ENCODE data around the gene KLHL12. TPM values are rescaled to one million over a fixed set of nuclear protein-coding genes. Genes with fewer than 3 reads are reported as not detected.

The KLHL12 gene
- total RNA-seq, 6 experiments from 2014 or later = 10.7 to 13.0 (median 12.3) TPM

DNA sequence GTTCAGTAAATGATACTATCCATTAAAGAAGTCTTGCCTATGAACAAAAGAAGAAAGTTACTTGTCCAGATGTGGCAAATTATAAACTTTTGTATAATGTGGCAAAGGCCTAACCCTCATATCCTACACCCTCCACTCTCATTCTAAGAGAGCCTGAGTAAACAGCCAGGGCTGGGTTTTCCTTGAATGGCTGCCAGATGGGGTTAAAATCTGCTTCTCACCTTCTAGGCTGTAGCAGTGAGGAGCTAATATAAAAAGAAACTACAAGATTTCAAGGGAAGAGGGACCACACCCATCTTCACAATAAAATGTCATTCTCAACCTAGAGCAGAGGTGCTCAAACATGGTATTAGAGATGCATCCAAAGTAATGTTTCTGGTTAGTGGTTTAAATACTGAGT lies 47.0 kb downstream of the KLHL12 start:
- Histone ChIP-seq H3K9me3 (no peaks in the 10 kb centered on the region), H3K36me3 (peaks cover 0 to 11% (median 8%) of the 10 kb centered on the region in 4 donors), H3K4me1 (no peaks in the 10 kb centered on the region), H3K4me3 (no peak overlapping the region), H3K27ac (no peak overlapping the region), H3K27me3 (no peaks in the 10 kb centered on the region)
- TF ChIP-seq, protein P1, sequence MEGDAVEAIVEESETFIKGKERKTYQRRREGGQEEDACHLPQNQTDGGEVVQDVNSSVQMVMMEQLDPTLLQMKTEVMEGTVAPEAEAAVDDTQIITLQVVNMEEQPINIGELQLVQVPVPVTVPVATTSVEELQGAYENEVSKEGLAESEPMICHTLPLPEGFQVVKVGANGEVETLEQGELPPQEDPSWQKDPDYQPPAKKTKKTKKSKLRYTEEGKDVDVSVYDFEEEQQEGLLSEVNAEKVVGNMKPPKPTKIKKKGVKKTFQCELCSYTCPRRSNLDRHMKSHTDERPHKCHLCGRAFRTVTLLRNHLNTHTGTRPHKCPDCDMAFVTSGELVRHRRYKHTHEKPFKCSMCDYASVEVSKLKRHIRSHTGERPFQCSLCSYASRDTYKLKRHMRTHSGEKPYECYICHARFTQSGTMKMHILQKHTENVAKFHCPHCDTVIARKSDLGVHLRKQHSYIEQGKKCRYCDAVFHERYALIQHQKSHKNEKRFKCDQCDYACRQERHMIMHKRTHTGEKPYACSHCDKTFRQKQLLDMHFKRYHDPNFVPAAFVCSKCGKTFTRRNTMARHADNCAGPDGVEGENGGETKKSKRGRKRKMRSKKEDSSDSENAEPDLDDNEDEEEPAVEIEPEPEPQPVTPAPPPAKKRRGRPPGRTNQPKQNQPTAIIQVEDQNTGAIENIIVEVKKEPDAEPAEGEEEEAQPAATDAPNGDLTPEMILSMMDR (IDR thresholded peaks at IDR 0.05) = no peak
- no peak for TF ChIP-seq POLR2A (IDR thresholded peaks at IDR 0.05)
- ATAC-seq = no peak
- intact Hi-C loops (cut with DNase I) = no loop called here
- no peak for DNase-seq

DNA sequence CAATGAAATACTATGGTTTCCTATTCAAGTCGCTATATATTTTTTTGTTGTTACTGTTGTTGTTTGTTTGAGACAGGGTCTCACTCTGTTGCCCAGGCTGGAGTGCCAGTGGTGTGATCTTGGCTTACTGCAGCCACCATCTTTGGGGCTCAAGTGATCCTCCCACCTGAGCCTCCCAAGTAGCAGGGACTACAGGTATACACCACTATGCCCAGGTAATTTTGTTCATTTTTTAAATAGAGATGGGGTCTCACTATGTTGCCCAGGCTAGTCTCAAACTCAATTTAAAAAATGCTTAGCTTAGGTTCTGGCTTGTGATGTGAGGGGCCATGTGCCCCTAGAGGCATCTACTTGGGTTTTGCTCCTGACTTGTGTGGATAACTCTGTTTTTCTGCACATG lies 47.9 kb downstream of the KLHL12 start:
- ATAC-seq (no peak), DNase-seq (no peak)
- H3K36me3 ChIP-seq = peaks cover 0 to 11% (median 8%) of the 10 kb centered on the region in 4 donors
- H3K9me3 ChIP-seq = no peaks in the 10 kb centered on the region
- H3K4me1 ChIP-seq = no peaks in the 10 kb centered on the region
- no peaks in the 10 kb centered on the region for H3K27me3 ChIP-seq
- TF ChIP-seq POLR2A (IDR thresholded peaks at IDR 0.05) = no peak
- TF ChIP-seq, protein P1 (IDR thresholded peaks at IDR 0.05) = no peak
- H3K27ac ChIP-seq = no peak overlapping the region
- no peak overlapping the region for H3K4me3 ChIP-seq
- 100% methylated on average over 1 of the region's 1 CpG for WGBS (ENCODE audit: insufficient coverage, low coverage, low lambda C conversion rate, missing lambda C conversion rate)
- intact Hi-C loops (cut with DNase I) = no loop called here

DNA sequence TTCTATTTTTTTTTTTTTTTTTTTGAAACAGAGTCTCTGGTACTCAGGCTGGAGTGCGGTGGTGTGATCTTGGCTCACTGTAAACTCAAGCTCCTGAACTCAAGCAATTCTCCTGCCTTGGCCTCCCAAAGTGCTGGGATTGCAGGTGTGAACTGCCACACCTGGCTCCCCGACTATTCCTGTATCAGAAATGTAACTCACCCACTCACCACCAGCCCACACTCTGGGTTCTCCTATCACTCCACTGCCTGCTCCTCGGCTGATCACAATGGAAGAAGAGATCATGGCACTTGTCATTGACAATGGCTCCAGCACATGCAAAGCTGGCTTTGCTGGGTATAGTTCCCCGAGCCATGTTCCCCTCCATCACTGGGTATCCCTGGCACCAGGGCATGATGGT lies 54.0 kb downstream of the KLHL12 start:
- Histone ChIP-seq H3K36me3 (no peaks in the 10 kb centered on the region), H3K4me1 (no peaks in the 10 kb centered on the region), H3K27me3 (no peaks in the 10 kb centered on the region), H3K4me3 (no peak overlapping the region), H3K27ac (no peak overlapping the region), H3K9me3 (no peaks in the 10 kb centered on the region)
- intact Hi-C loops (cut with DNase I) = no loop called here
- DNase-seq = no peak
- TF ChIP-seq, protein P1 (IDR thresholded peaks at IDR 0.05) = no peak
- no peak for TF ChIP-seq POLR2A (IDR thresholded peaks at IDR 0.05)
- WGBS (ENCODE audit: insufficient coverage, low coverage, low lambda C conversion rate, missing lambda C conversion rate) = 94% methylated on average over 3 of the region's 4 CpGs
- ATAC-seq = no peak

DNA sequence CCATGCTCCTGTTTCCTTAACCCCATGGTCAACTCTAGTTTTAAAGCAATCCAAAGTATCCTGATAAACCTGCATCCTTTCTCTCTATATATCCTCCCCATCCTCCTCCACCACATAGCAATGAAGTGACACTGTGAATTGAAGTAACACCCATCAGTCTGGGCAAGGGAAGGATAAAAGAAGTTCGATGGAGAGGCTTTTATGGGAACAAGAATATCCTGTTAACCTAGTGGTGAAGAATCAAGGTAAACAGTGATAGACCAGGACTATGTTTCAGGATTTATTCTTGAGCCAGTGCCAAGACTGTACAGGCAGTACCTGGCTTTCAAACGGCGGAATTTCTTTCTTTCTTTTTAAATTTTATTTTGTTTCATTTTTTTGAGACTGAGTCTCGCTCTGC lies 55.7 kb downstream of the KLHL12 start:
- Histone ChIP-seq H3K9me3 (no peaks in the 10 kb centered on the region), H3K4me3 (no peak overlapping the region), H3K4me1 (no peaks in the 10 kb centered on the region), H3K27ac (no peak overlapping the region), H3K27me3 (no peaks in the 10 kb centered on the region), H3K36me3 (no peaks in the 10 kb centered on the region)
- DNase-seq (no peak), ATAC-seq (no peak)
- WGBS (ENCODE audit: insufficient coverage, low coverage, low lambda C conversion rate, missing lambda C conversion rate) = 59% methylated on average over 3 of the region's 4 CpGs
- intact Hi-C loops (cut with DNase I) = no loop called here
- TF ChIP-seq, protein P1 (IDR thresholded peaks at IDR 0.05) = no peak
- TF ChIP-seq POLR2A (IDR thresholded peaks at IDR 0.05) = no peak
